Mesenchymal stem cell (in vitro differentiated cells and primary cell): ENCODE measurements around the gene DLGAP1.

Source experiments
- DNase-seq: peaks from one replicate; pipeline ENCODE4 v3.0.0-alpha.2; 2013
- H2AFZ ChIP-seq: one replicate; pipeline ENCODE4 v1.6.1; 2013; ENCODE audit warnings: low read depth, mild to moderate bottlenecking, control low read depth, inconsistent platforms, low read length, moderate library complexity
- H2AK5ac ChIP-seq: 2 replicates; pipeline ENCODE4 v1.6.1; 2013; ENCODE audit warnings: low read length, moderate library complexity, mild to moderate bottlenecking, inconsistent platforms; ENCODE audit not compliant: severe bottlenecking
- H2BK120ac ChIP-seq: one replicate; pipeline ENCODE4 v1.6.1; 2013; ENCODE audit warnings: low read depth, mild to moderate bottlenecking, inconsistent platforms, low read length, moderate library complexity
- H2BK12ac ChIP-seq, 2 experiments: one replicate each; pipeline ENCODE4 v1.6.1; 2013; ENCODE audit warnings: inconsistent platforms in 2 of 2, low read length in 2 of 2, mild to moderate bottlenecking in 2 of 2, moderate library complexity in 2 of 2, control low read depth in 1 of 2
- H2BK15ac ChIP-seq: one replicate; pipeline ENCODE4 v1.6.1; 2013; ENCODE audit warnings: mild to moderate bottlenecking, low read depth, inconsistent platforms; ENCODE audit not compliant: poor library complexity, severe bottlenecking
- H2BK5ac ChIP-seq: 2 replicates; pipeline ENCODE4 v1.6.1; 2013; ENCODE audit warnings: low read depth, mild to moderate bottlenecking, low read length, control low read depth, inconsistent platforms; ENCODE audit not compliant: poor library complexity, severe bottlenecking
- H3K14ac ChIP-seq, 2 experiments: one replicate each; pipeline ENCODE4 v1.6.1; 2013; ENCODE audit warnings: inconsistent platforms in 2 of 2, low read length in 2 of 2, control low read depth in 1 of 2, mild to moderate bottlenecking in 1 of 2, moderate library complexity in 1 of 2
- H3K18ac ChIP-seq, 2 experiments: one replicate each; pipeline ENCODE4 v1.6.1; 2013; ENCODE audit warnings: inconsistent platforms in 2 of 2, low read length in 2 of 2, control low read depth in 1 of 2, low read depth in 1 of 2, mild to moderate bottlenecking in 1 of 2
- H3K23ac ChIP-seq, 2 experiments: one replicate each; pipeline ENCODE4 v1.6.1; 2013; ENCODE audit warnings: inconsistent platforms in 2 of 2, low read length in 2 of 2, mild to moderate bottlenecking in 2 of 2, moderate library complexity in 2 of 2, control low read depth in 1 of 2
- H3K27ac ChIP-seq: 2 replicates; pipeline ENCODE4 v1.5.1; 2013; ENCODE audit warnings: mild to moderate bottlenecking, moderate library complexity, low read length, control low read depth, inconsistent platforms; ENCODE audit not compliant: poor library complexity, severe bottlenecking
- H3K27me3 ChIP-seq, 2 experiments: 2 replicates each; pipeline versions ENCODE4 v1.6.1 to v1.7.0; 2013; ENCODE audit warnings: low read length in 2 of 2, mild to moderate bottlenecking in 2 of 2, moderate library complexity in 2 of 2, control low read depth in 1 of 2, inconsistent platforms in 1 of 2; ENCODE audit not compliant: control insufficient read depth in 1 of 2, insufficient read depth in 1 of 2
- H3K36me3 ChIP-seq, 2 experiments: 2 replicates each; pipeline versions ENCODE4 v1.6.1 to v1.7.0; 2013; ENCODE audit warnings: low read length in 2 of 2, control low read depth in 1 of 2, inconsistent platforms in 1 of 2, low read depth in 1 of 2, mild to moderate bottlenecking in 1 of 2; ENCODE audit not compliant: insufficient read depth in 2 of 2, control insufficient read depth in 1 of 2
- H3K4ac ChIP-seq, 2 experiments: one replicate each; pipeline ENCODE4 v1.6.1; 2013; ENCODE audit warnings: inconsistent platforms in 2 of 2, low read length in 2 of 2, mild to moderate bottlenecking in 2 of 2, moderate library complexity in 2 of 2, control low read depth in 1 of 2, low read depth in 1 of 2
- H3K4me1 ChIP-seq: 2 replicates; pipeline ENCODE4 v1.6.1; 2013; ENCODE audit warnings: low read depth, low read length, control low read depth; ENCODE audit not compliant: control insufficient read depth, insufficient read depth
- H3K4me2 ChIP-seq: 2 replicates; pipeline ENCODE4 v1.6.1; 2013; ENCODE audit warnings: low read length, mild to moderate bottlenecking, inconsistent platforms; ENCODE audit not compliant: poor library complexity, severe bottlenecking
- H3K4me3 ChIP-seq, 2 experiments: 2 replicates each; pipeline versions ENCODE4 v1.5.1 to v1.7.0; 2013; ENCODE audit warnings: low read length in 2 of 2, mild to moderate bottlenecking in 2 of 2, control low read depth in 1 of 2, low read depth in 1 of 2; ENCODE audit not compliant: insufficient read depth in 1 of 2
- H3K79me1 ChIP-seq: replicated peaks from 2 replicates; pipeline ENCODE4 v1.6.1; 2013; ENCODE audit warnings: mild to moderate bottlenecking, control low read depth, low read length, inconsistent platforms; ENCODE audit not compliant: poor library complexity, severe bottlenecking
- H3K9ac ChIP-seq: 2 replicates; pipeline ENCODE4 v1.7.0; 2013; ENCODE audit warnings: mild to moderate bottlenecking, low read length, moderate library complexity
- H3K9me3 ChIP-seq: 2 replicates; pipeline ENCODE4 v1.7.0; 2013; ENCODE audit warnings: mild to moderate bottlenecking, low read length; ENCODE audit not compliant: control insufficient read depth
- H4K8ac ChIP-seq: one replicate; pipeline ENCODE4 v1.6.1; 2013; ENCODE audit warnings: inconsistent platforms, mild to moderate bottlenecking, low read length, moderate library complexity
- H4K91ac ChIP-seq: one replicate; pipeline ENCODE4 v1.6.1; 2013; ENCODE audit warnings: mild to moderate bottlenecking, low read length, inconsistent platforms
- WGBS: methylation state at CpG from one replicate; pipeline ENCODE4 v1.1.7; 2013; ENCODE audit warnings: mixed read lengths; 5-methylcytosine and 5-hydroxymethylcytosine counted together

Gene DLGAP1

GRCh38 chr18:3900327-3900726 lies 554.8 kb downstream of the DLGAP1 start:
- no peaks in the 10 kb centered on the region for H3K36me3 ChIP-seq
- no peak overlapping the region for H3K23ac ChIP-seq
- no peak overlapping the region for H3K4me2 ChIP-seq
- H2BK15ac ChIP-seq: no peak overlapping the region
- no peak overlapping the region for H4K91ac ChIP-seq
- 100% methylated on average over 1 of the region's 2 CpGs for WGBS
- H4K8ac ChIP-seq: no peak overlapping the region
- H2AK5ac ChIP-seq: no peak overlapping the region
- H3K9me3 ChIP-seq: no peaks in the 10 kb centered on the region
- H2AFZ ChIP-seq: no peak overlapping the region
- H3K4ac ChIP-seq: no peak overlapping the region
- no peak overlapping the region for H3K27ac ChIP-seq
- H3K18ac ChIP-seq: no peak overlapping the region
- no peak overlapping the region for H3K4me3 ChIP-seq
- H2BK120ac ChIP-seq: no peak overlapping the region
- no peaks in the 10 kb centered on the region for H3K79me1 ChIP-seq
- H3K14ac ChIP-seq: no peak overlapping the region
- no peaks in the 10 kb centered on the region for H3K27me3 ChIP-seq
- no peak for DNase-seq
- no peak overlapping the region for H2BK5ac ChIP-seq
- H2BK12ac ChIP-seq: no peak overlapping the region
- H3K9ac ChIP-seq: no peak overlapping the region
- H3K4me1 ChIP-seq: peaks cover 4% of the 10 kb centered on the region

GRCh38 chr18:3898861-3899613 lies 556.1 kb downstream of the DLGAP1 start:
- no peak overlapping the region for H4K8ac ChIP-seq
- no peak overlapping the region for H3K4me3 ChIP-seq
- no peak overlapping the region for H2BK15ac ChIP-seq
- H2BK5ac ChIP-seq: no peak overlapping the region
- no peak overlapping the region for H3K4ac ChIP-seq
- 77% methylated on average over 4 of the region's 4 CpGs for WGBS
- H3K9me3 ChIP-seq: no peaks in the 10 kb centered on the region
- no peak overlapping the region for H3K9ac ChIP-seq
- no peaks in the 10 kb centered on the region for H3K79me1 ChIP-seq
- H4K91ac ChIP-seq: no peak overlapping the region
- no peak overlapping the region for H2BK120ac ChIP-seq
- H2BK12ac ChIP-seq: no peak overlapping the region
- H2AFZ ChIP-seq: no peak overlapping the region
- no peak overlapping the region for H3K23ac ChIP-seq
- H3K4me1 ChIP-seq: peaks cover 2% of the 10 kb centered on the region
- H3K27ac ChIP-seq: no peak overlapping the region
- no peak overlapping the region for H2AK5ac ChIP-seq
- no peak overlapping the region for H3K14ac ChIP-seq
- H3K18ac ChIP-seq: no peak overlapping the region
- no peaks in the 10 kb centered on the region for H3K27me3 ChIP-seq
- DNase-seq: no peak
- H3K36me3 ChIP-seq: no peaks in the 10 kb centered on the region
- H3K4me2 ChIP-seq: no peak overlapping the region

- no peak for DNase-seq
- no peak overlapping the region for H3K4ac ChIP-seq
- no peak overlapping the region for H3K4me2 ChIP-seq
- H3K9me3 ChIP-seq: no peaks in the 10 kb centered on the region
- H3K4me1 ChIP-seq: peaks cover 4% of the 10 kb centered on the region
- no peak overlapping the region for H4K8ac ChIP-seq
- H3K4me3 ChIP-seq: no peak overlapping the region
- 81% methylated on average over 2 of the region's 2 CpGs for WGBS
- H4K91ac ChIP-seq: no peak overlapping the region
- H3K23ac ChIP-seq: no peak overlapping the region
- H3K27ac ChIP-seq: no peak overlapping the region
- H2AK5ac ChIP-seq: no peak overlapping the region
- no peaks in the 10 kb centered on the region for H3K79me1 ChIP-seq
- no peak overlapping the region for H3K14ac ChIP-seq
- H2BK120ac ChIP-seq: no peak overlapping the region
- H3K27me3 ChIP-seq: no peaks in the 10 kb centered on the region
- no peak overlapping the region for H2AFZ ChIP-seq
- no peak overlapping the region for H2BK15ac ChIP-seq
- no peak overlapping the region for H3K9ac ChIP-seq
- no peak overlapping the region for H3K18ac ChIP-seq
- no peak overlapping the region for H2BK12ac ChIP-seq
- no peak overlapping the region for H2BK5ac ChIP-seq
- H3K36me3 ChIP-seq: no peaks in the 10 kb centered on the region
These were observed 563.0 kb downstream of the DLGAP1 start for GRCh38 chr18:3892152-3892551.

- WGBS: 89% methylated on average over 2 of the region's 3 CpGs
- no peaks in the 10 kb centered on the region for H3K36me3 ChIP-seq
- no peak overlapping the region for H2BK12ac ChIP-seq
- H3K79me1 ChIP-seq: no peaks in the 10 kb centered on the region
- DNase-seq: no peak
- H2BK5ac ChIP-seq: no peak overlapping the region
- peaks cover 4% of the 10 kb centered on the region for H3K4me1 ChIP-seq
- no peak overlapping the region for H3K9ac ChIP-seq
- no peaks in the 10 kb centered on the region for H3K9me3 ChIP-seq
- H4K91ac ChIP-seq: no peak overlapping the region
- H2BK15ac ChIP-seq: no peak overlapping the region
- H3K23ac ChIP-seq: no peak overlapping the region
- no peak overlapping the region for H3K4ac ChIP-seq
- no peak overlapping the region for H3K18ac ChIP-seq
- no peak overlapping the region for H3K27ac ChIP-seq
- no peak overlapping the region for H4K8ac ChIP-seq
- H3K27me3 ChIP-seq: no peaks in the 10 kb centered on the region
- H3K14ac ChIP-seq: no peak overlapping the region
- H3K4me2 ChIP-seq: no peak overlapping the region
- H2AFZ ChIP-seq: no peak overlapping the region
- no peak overlapping the region for H3K4me3 ChIP-seq
- H2BK120ac ChIP-seq: no peak overlapping the region
- no peak overlapping the region for H2AK5ac ChIP-seq
These were observed 563.9 kb downstream of the DLGAP1 start for GRCh38 chr18:3891245-3891644.
